WTC11 (cell line): ENCODE measurements around the gene PPP1R26. TPM values are rescaled to one million over a fixed set of nuclear protein-coding genes. Genes with fewer than 3 reads are reported as not detected.

Experiments
- ATAC-seq: fragments of 200-7000 bp; cut with Tn5 transposase; 2 replicates; pipeline ENCODE4 v1.10.0; 2021; ENCODE audit warnings: mild to moderate bottlenecking, moderate library complexity
- CTCF ChIA-PET: fragments of 300-600 bp; sonication (Branson Sonifier 250); formaldehyde crosslinking; loops from one replicate; lab custom pipeline; 2021; ENCODE audit warnings: antibody characterized with exemption; lab: Charles Lee
- POLR2A ChIA-PET: fragments of 350-600 bp; sonication (Branson Sonifier 250); formaldehyde crosslinking; loops from one replicate; lab custom pipeline; 2021; ENCODE audit warnings: antibody characterized with exemption; lab: Charles Lee
- DNase-seq: peaks from one replicate; pipeline ENCODE4 v3.0.0; 2021; ENCODE audit warnings: low spot score
- H3K27ac Mint-ChIP-seq: 2 replicates; pipeline ENCODE4 v1.8.0; 2021; ENCODE audit warnings: mixed read lengths
- H3K27me3 Mint-ChIP-seq: 2 replicates; pipeline ENCODE4 v1.8.0; 2021; ENCODE audit warnings: low read depth, mild to moderate bottlenecking, moderate library complexity, mixed read lengths
- H3K36me3 Mint-ChIP-seq: 2 replicates; pipeline ENCODE4 v1.8.0; 2021; ENCODE audit warnings: mixed read lengths
- H3K4me1 Mint-ChIP-seq: 2 replicates; pipeline ENCODE4 v1.8.0; 2022; ENCODE audit warnings: mixed read lengths
- H3K4me3 Mint-ChIP-seq: 2 replicates; pipeline ENCODE4 v1.8.0; 2021; ENCODE audit warnings: mild to moderate bottlenecking, moderate library complexity, mixed read lengths
- H3K9me3 Mint-ChIP-seq: 2 replicates; pipeline ENCODE4 v1.8.0; 2021; ENCODE audit warnings: mixed read lengths
- AFF4 ChIP-seq: sonication (generic); formaldehyde crosslinking; IDR thresholded peaks from 2 replicates; pipeline ENCODE4 v1.8.1; 2023; ENCODE audit warnings: mild to moderate bottlenecking, missing genetic modification reagents, borderline replicate concordance
- ATF3 ChIP-seq: sonication (generic); formaldehyde crosslinking; conservative IDR thresholded peaks from 2 replicates; pipeline ENCODE4 v1.8.1; 2022; ENCODE audit warnings: mild to moderate bottlenecking, missing genetic modification reagents
- CBFB ChIP-seq: sonication (generic); formaldehyde crosslinking; IDR thresholded peaks from 2 replicates; pipeline ENCODE4 v1.8.1; 2022; ENCODE audit warnings: mild to moderate bottlenecking, low read depth, missing genetic modification reagents
- CREB1 ChIP-seq: sonication (generic); formaldehyde crosslinking; IDR thresholded peaks from 2 replicates; pipeline ENCODE4 v1.8.0; 2023; ENCODE audit warnings: mild to moderate bottlenecking, missing genetic modification reagents
- CTCF ChIP-seq: fragments of 200-600 bp; IDR thresholded peaks from 2 replicates; pipeline ENCODE4 v1.8.0; 2022; ENCODE audit warnings: antibody characterized with exemption
- E2F5 ChIP-seq: sonication (generic); formaldehyde crosslinking; IDR thresholded peaks from 2 replicates; pipeline ENCODE4 v1.8.1; 2022; ENCODE audit warnings: mild to moderate bottlenecking, moderate library complexity, missing genetic modification reagents
- ERG ChIP-seq: fragments of 250-450 bp; sonication (Bioruptor Pico); IDR thresholded peaks from 2 replicates; pipeline ENCODE4 v1.8.0; 2021; ENCODE audit warnings: mild to moderate bottlenecking
- IRF1 ChIP-seq: sonication (generic); formaldehyde crosslinking; IDR thresholded peaks from 2 replicates; pipeline ENCODE4 v1.8.0; 2023; ENCODE audit warnings: missing genetic modification reagents
- IRF2 ChIP-seq: sonication (generic); formaldehyde crosslinking; IDR thresholded peaks from 2 replicates; pipeline ENCODE4 v1.8.0; 2022; ENCODE audit warnings: low read depth, missing genetic modification reagents, borderline replicate concordance
- MAX ChIP-seq: sonication (generic); formaldehyde crosslinking; IDR thresholded peaks from 2 replicates; pipeline ENCODE4 v1.8.0; 2022; ENCODE audit warnings: mild to moderate bottlenecking, missing genetic modification reagents
- MXD4 ChIP-seq: fragments of 250-450 bp; sonication (Bioruptor Pico); IDR thresholded peaks from 2 replicates; pipeline ENCODE4 v1.8.0; 2021; ENCODE audit warnings: mild to moderate bottlenecking, moderate library complexity, borderline replicate concordance
- MYBL2 ChIP-seq: sonication (generic); formaldehyde crosslinking; IDR thresholded peaks from 2 replicates; pipeline ENCODE4 v1.8.1; 2023; ENCODE audit warnings: mild to moderate bottlenecking, moderate library complexity, missing genetic modification reagents
- NFYB ChIP-seq: sonication (generic); formaldehyde crosslinking; conservative IDR thresholded peaks from 2 replicates; pipeline ENCODE4 v1.8.0; 2022; ENCODE audit warnings: low read depth, missing genetic modification reagents
- SP1 ChIP-seq: sonication (generic); formaldehyde crosslinking; conservative IDR thresholded peaks from 2 replicates; pipeline ENCODE4 v1.8.1; 2022; ENCODE audit warnings: missing genetic modification reagents
- TCF7 ChIP-seq: sonication (generic); formaldehyde crosslinking; IDR thresholded peaks from 2 replicates; pipeline ENCODE4 v1.8.0; 2022; ENCODE audit warnings: mild to moderate bottlenecking, low read depth, missing genetic modification reagents, moderate library complexity
- TEAD1 ChIP-seq: sonication (generic); formaldehyde crosslinking; IDR thresholded peaks from 2 replicates; pipeline ENCODE4 v1.8.0; 2022; ENCODE audit warnings: mild to moderate bottlenecking, missing genetic modification reagents
- TP53 ChIP-seq: sonication (generic); formaldehyde crosslinking; IDR thresholded peaks from 2 replicates; pipeline ENCODE4 v1.8.1; 2023; ENCODE audit warnings: mild to moderate bottlenecking, missing genetic modification reagents
- USF1 ChIP-seq: sonication (generic); formaldehyde crosslinking; IDR thresholded peaks from 2 replicates; pipeline ENCODE4 v1.8.0; 2022; ENCODE audit warnings: mild to moderate bottlenecking, missing genetic modification reagents
- ZNF416 ChIP-seq: fragments of 250-450 bp; sonication (Bioruptor Pico); IDR thresholded peaks from 2 replicates; pipeline ENCODE4 v1.9.0; 2021; ENCODE audit warnings: mild to moderate bottlenecking, inconsistent platforms
- total RNA-seq: library from RNA; stranded (reverse); gene quantifications from 3 replicates; pipeline ENCODE4 v1.2.3, GENCODE V29; 2021

Gene PPP1R26
- total RNA-seq, 1 experiment from 2014 or later: 44.4 TPM

- TF ChIP-seq IRF1 (no peak), USF1 (CRISPR knock-in tag) (no peak), CREB1 (CRISPR knock-in tag) (no peak)
These were observed 10.6 kb upstream of the PPP1R26 start (continued) for GRCh38 chr9:135468854-135469521.

- no peaks in the 10 kb centered on the region for H3K27me3 Mint-ChIP-seq
- ChIA-PET CTCF (interaction anchor here (0.9 to 1.4 kb wide), 6 partner anchors 14 to 34 kb away, joined by 3 to 8 read pairs (median 4); a partner anchor contains a TSS), POLR2A (no interaction called here)
- H3K4me1 Mint-ChIP-seq: peaks cover 37% of the 10 kb centered on the region
- no peaks in the 10 kb centered on the region for H3K36me3 Mint-ChIP-seq
- H3K27ac Mint-ChIP-seq: peak overlapping the region; percentile 90
- ATAC-seq (peak; percentile 18; the same call in 1 of the 2 replicates), DNase-seq (peak; percentile 38)
- no peaks in the 10 kb centered on the region for H3K9me3 Mint-ChIP-seq
- no peak for TF ChIP-seq ERG (CRISPR knock-in tag)
- no peak for TF ChIP-seq ZNF416 (CRISPR knock-in tag)
- no peak for TF ChIP-seq AFF4 (CRISPR knock-in tag)
- no peak for TF ChIP-seq ATF3
- TF ChIP-seq MXD4 (CRISPR knock-in tag): no peak
- TF ChIP-seq MYBL2 (CRISPR knock-in tag): no peak
- TF ChIP-seq IRF2 (CRISPR knock-in tag): no peak
- TF ChIP-seq CBFB (CRISPR knock-in tag): no peak
- TF ChIP-seq TEAD1 (CRISPR knock-in tag): no peak
- TF ChIP-seq NFYB (CRISPR knock-in tag): no peak
- TF ChIP-seq SP1 (CRISPR knock-in tag): no peak
- no peak for TF ChIP-seq CTCF
- no peak for TF ChIP-seq TCF7 (CRISPR knock-in tag)
- no peak for TF ChIP-seq TP53 (CRISPR knock-in tag)
- no peak for TF ChIP-seq E2F5 (CRISPR knock-in tag)
- no peak for TF ChIP-seq MAX (CRISPR knock-in tag)
- no peak overlapping the region for H3K4me3 Mint-ChIP-seq
These were observed 7.6 kb upstream of the PPP1R26 start for GRCh38 chr9:135471791-135472640.
